OCI-LY3 (cell line): ENCODE results near the gene SH3BP2.

ENCODE experiments used
- H2AFZ ChIP-seq: fragments of 200-600, 300-600 bp; shearing (Covaris generic); 2 replicates; pipeline ENCODE4 v1.6.0; 2014; ENCODE audit warnings: antibody characterized with exemption, low read depth, low read length
- H3K27ac ChIP-seq: fragments of 200-600, 300-600 bp; sonication (generic); 2 replicates; pipeline ENCODE4 v1.5.1; 2014; ENCODE audit warnings: mild to moderate bottlenecking, low read length, moderate library complexity, mixed read lengths
- H3K27me3 ChIP-seq: fragments of 200-600, 300-600 bp; sonication (generic); 2 replicates; pipeline ENCODE4 v1.6.1; 2014; ENCODE audit warnings: low read depth, low read length, mixed read lengths
- H3K36me3 ChIP-seq: fragments of 200-600, 300-600 bp; sonication (generic); replicated peaks from 2 replicates; pipeline ENCODE3; 2014; ENCODE audit warnings: low read depth, low read length, mixed read lengths
- H3K4me1 ChIP-seq: fragments of 300-600, 200-600 bp; sonication (generic); 2 replicates; pipeline ENCODE4 v1.6.1; 2014; ENCODE audit warnings: low read length, mixed read lengths
- H3K4me2 ChIP-seq: fragments of 200-600, 300-600 bp; sonication (generic); 2 replicates; pipeline ENCODE4 v1.6.1; 2014; ENCODE audit warnings: low read length, mixed read lengths
- H3K4me3 ChIP-seq: fragments of 300-600, 200-600 bp; sonication (generic); 2 replicates; pipeline ENCODE4 v1.5.1; 2014; ENCODE audit warnings: antibody characterized with exemption, mild to moderate bottlenecking, low read length, moderate library complexity
- H3K79me2 ChIP-seq: fragments of 300-600, 200-600 bp; shearing (Covaris generic); 2 replicates; pipeline ENCODE4 v1.6.1; 2014; ENCODE audit warnings: mild to moderate bottlenecking, low read length, mixed read lengths
- H3K9ac ChIP-seq: fragments of 300-600, 200-600 bp; shearing (Covaris generic); 2 replicates; pipeline ENCODE4 v1.6.0; 2014; ENCODE audit warnings: mild to moderate bottlenecking, low read length, moderate library complexity
- H3K9me3 ChIP-seq: fragments of 200-600, 300-600 bp; shearing (Covaris generic); 2 replicates; pipeline ENCODE4 v1.6.1; 2014; ENCODE audit warnings: low read length, mixed read lengths; ENCODE audit not compliant: insufficient read depth
- H4K20me1 ChIP-seq: fragments of 200-600, 300-600 bp; sonication (generic); 2 replicates; pipeline ENCODE4 v1.6.1; 2016; ENCODE audit warnings: low read length, mixed read lengths; ENCODE audit not compliant: insufficient read depth
- EZH2phosphoT487 ChIP-seq: fragments of 200-600 bp; shearing (Covaris generic); IDR thresholded peaks from 2 replicates; pipeline ENCODE4 v1.6.1; 2018; ENCODE audit warnings: antibody characterized with exemption, mixed run types, low read depth
- TF ChIP-seq, protein P1 (sequence below): fragments of 200-600, 300-600 bp; sonication (generic); IDR thresholded peaks from 2 replicates; pipeline ENCODE4 v1.5.1; 2014; ENCODE audit warnings: antibody characterized with exemption, low read length, low read depth

SH3BP2 gene

DNA sequence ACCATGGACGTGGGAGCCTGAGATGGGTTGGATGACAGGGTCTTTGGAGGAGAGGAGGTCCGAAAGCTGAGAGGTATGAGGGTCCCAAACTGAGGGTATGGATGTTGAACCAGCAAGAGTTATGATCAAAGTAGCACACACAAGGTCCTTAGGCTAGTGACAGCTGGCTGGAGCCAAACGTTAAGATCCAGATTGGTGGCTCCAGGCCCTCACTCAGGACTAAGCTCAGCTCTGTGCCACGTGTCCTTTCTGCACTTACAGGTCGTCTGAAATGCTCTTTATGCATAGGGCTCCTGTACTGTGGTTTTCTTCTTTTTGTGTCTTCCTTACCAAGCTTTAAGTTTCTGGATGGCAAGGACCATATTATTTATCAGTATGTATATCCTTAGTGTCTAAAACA is 86.1 kb downstream of the SH3BP2 start:
- no peak overlapping the region for H3K27ac ChIP-seq
- H3K36me3 ChIP-seq, result peaks cover 17% of the 10 kb centered on the region
- H3K9me3 ChIP-seq, result no peaks in the 10 kb centered on the region
- peaks cover 22% of the 10 kb centered on the region for H4K20me1 ChIP-seq
- H3K9ac ChIP-seq, result no peak overlapping the region
- TF ChIP-seq, protein P1, sequence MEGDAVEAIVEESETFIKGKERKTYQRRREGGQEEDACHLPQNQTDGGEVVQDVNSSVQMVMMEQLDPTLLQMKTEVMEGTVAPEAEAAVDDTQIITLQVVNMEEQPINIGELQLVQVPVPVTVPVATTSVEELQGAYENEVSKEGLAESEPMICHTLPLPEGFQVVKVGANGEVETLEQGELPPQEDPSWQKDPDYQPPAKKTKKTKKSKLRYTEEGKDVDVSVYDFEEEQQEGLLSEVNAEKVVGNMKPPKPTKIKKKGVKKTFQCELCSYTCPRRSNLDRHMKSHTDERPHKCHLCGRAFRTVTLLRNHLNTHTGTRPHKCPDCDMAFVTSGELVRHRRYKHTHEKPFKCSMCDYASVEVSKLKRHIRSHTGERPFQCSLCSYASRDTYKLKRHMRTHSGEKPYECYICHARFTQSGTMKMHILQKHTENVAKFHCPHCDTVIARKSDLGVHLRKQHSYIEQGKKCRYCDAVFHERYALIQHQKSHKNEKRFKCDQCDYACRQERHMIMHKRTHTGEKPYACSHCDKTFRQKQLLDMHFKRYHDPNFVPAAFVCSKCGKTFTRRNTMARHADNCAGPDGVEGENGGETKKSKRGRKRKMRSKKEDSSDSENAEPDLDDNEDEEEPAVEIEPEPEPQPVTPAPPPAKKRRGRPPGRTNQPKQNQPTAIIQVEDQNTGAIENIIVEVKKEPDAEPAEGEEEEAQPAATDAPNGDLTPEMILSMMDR, result no peak
- no peak for TF ChIP-seq EZH2phosphoT487
- no peak overlapping the region for H3K4me3 ChIP-seq
- H2AFZ ChIP-seq, result no peak overlapping the region
- peaks cover 6% of the 10 kb centered on the region for H3K79me2 ChIP-seq
- H3K4me2 ChIP-seq, result no peak overlapping the region
- no peaks in the 10 kb centered on the region for H3K4me1 ChIP-seq
- no peaks in the 10 kb centered on the region for H3K27me3 ChIP-seq

DNA sequence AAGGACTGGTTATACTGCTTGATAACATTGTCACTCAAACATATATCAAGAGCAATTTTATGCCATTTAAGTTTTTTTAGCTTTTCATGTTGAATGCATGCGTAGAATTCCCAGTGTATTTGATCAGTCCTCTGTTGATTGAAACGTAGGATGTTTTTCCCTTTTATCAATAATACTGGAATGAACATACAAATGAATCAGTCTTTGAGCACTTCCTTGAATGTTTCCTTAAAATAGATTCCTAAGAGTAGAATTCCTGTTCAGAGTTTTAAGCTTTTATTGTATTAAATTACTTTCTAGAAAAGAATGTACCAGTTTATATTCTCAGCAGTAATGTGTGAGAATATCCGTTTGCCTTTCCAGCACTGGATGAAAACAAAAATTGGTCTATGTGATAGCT is 88.5 kb downstream of the SH3BP2 start:
- Histone ChIP-seq H3K4me2 (no peak overlapping the region), H3K27ac (no peak overlapping the region), H2AFZ (no peak overlapping the region), H3K9ac (no peak overlapping the region), H3K36me3 (peaks cover 31% of the 10 kb centered on the region), H3K9me3 (no peaks in the 10 kb centered on the region), H3K4me1 (no peaks in the 10 kb centered on the region), H3K27me3 (no peaks in the 10 kb centered on the region), H4K20me1 (peaks cover 11% of the 10 kb centered on the region), H3K79me2 (no peaks in the 10 kb centered on the region), H3K4me3 (no peak overlapping the region)
- TF ChIP-seq, protein P1, result no peak
- TF ChIP-seq EZH2phosphoT487, result no peak

DNA sequence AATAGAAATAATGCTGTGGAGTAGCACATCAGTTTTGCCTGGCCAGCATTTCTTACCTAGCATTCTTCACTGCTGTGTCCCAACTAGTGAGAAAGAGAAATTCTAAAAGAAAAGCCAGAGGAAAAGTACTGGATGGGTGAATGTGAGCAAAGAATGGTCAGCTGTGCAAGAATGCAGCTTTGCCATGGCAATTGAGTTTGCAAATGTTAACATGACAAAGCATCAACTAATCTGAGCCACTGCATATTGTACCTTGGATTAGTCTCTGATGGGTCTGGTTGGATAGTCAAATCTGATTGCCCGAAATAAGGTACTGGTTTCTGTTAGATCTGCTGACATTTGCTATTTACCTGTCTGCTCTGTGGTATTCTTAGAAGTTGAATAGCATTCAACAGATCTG is 89.5 kb downstream of the SH3BP2 start:
- no peaks in the 10 kb centered on the region for H3K4me1 ChIP-seq
- H3K4me2 ChIP-seq, result no peak overlapping the region
- peaks cover 35% of the 10 kb centered on the region for H3K36me3 ChIP-seq
- no peaks in the 10 kb centered on the region for H3K79me2 ChIP-seq
- TF ChIP-seq EZH2phosphoT487, result no peak
- TF ChIP-seq, protein P1, result no peak
- H3K27me3 ChIP-seq, result no peaks in the 10 kb centered on the region
- H2AFZ ChIP-seq, result no peak overlapping the region
- no peak overlapping the region for H3K27ac ChIP-seq
- H3K9ac ChIP-seq, result no peak overlapping the region
- no peaks in the 10 kb centered on the region for H3K9me3 ChIP-seq
- H3K4me3 ChIP-seq, result no peak overlapping the region
- H4K20me1 ChIP-seq, result peaks cover 8% of the 10 kb centered on the region

DNA sequence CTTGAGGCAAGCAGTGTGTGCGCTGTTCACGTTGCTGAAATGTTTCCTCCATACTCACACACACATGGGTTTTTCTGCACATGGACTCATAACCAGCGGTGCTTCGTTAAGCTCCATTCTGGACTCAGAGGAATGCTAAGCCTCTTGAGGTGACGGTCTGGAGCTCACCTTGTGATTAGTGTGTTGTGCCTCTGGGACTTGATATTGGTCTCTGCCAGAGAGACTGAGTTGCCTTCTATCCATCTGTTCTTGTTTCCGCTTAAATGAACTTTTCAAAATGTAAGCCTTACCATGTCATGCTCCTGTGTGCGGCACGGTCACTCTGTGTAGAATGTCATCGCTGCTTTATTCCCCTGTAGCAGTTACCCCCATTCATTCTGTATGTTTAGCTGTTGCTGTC is 93.3 kb downstream of the SH3BP2 start:
- peaks cover 32% of the 10 kb centered on the region for H3K36me3 ChIP-seq
- no peaks in the 10 kb centered on the region for H3K79me2 ChIP-seq
- H4K20me1 ChIP-seq, result peaks cover 3% of the 10 kb centered on the region
- no peak overlapping the region for H3K9ac ChIP-seq
- no peaks in the 10 kb centered on the region for H3K9me3 ChIP-seq
- no peak overlapping the region for H2AFZ ChIP-seq
- no peak overlapping the region for H3K27ac ChIP-seq
- no peaks in the 10 kb centered on the region for H3K27me3 ChIP-seq
- no peak for TF ChIP-seq EZH2phosphoT487
- TF ChIP-seq, protein P1, result no peak
- H3K4me2 ChIP-seq, result no peak overlapping the region
- no peaks in the 10 kb centered on the region for H3K4me1 ChIP-seq
- no peak overlapping the region for H3K4me3 ChIP-seq
